Measurements from ENCODE around the gene PHETA1.

DNA sequence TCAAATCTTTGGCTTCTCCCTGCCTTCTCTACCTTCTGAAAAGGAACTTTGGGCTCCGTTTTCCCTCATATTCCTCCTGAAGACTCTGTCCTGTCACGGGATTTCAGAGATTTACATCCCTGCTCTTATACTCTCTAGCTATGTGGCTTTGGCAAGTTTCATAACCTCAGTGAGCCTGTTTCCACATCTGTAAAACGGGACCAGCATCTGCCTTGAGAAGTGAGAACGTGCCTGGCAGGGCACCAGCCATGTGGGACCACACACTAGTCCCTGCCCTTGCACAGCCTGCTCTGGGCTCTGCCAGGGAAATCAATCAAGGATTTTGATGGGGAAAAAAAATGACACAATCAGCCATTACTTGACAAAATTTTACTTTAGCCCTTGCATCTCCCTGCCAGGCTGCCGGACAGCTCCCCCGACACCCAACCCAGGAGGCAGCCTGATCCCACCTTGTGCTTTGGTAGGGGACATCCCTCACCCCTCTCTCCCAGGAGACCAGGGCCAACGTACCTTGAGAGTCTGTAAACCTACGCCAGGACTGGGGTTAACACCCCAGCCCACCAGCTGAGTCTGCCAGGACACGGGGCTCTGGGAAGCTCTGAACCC, 8.5 kb downstream of the PHETA1 start:
- TF ChIP-seq, protein P1, sequence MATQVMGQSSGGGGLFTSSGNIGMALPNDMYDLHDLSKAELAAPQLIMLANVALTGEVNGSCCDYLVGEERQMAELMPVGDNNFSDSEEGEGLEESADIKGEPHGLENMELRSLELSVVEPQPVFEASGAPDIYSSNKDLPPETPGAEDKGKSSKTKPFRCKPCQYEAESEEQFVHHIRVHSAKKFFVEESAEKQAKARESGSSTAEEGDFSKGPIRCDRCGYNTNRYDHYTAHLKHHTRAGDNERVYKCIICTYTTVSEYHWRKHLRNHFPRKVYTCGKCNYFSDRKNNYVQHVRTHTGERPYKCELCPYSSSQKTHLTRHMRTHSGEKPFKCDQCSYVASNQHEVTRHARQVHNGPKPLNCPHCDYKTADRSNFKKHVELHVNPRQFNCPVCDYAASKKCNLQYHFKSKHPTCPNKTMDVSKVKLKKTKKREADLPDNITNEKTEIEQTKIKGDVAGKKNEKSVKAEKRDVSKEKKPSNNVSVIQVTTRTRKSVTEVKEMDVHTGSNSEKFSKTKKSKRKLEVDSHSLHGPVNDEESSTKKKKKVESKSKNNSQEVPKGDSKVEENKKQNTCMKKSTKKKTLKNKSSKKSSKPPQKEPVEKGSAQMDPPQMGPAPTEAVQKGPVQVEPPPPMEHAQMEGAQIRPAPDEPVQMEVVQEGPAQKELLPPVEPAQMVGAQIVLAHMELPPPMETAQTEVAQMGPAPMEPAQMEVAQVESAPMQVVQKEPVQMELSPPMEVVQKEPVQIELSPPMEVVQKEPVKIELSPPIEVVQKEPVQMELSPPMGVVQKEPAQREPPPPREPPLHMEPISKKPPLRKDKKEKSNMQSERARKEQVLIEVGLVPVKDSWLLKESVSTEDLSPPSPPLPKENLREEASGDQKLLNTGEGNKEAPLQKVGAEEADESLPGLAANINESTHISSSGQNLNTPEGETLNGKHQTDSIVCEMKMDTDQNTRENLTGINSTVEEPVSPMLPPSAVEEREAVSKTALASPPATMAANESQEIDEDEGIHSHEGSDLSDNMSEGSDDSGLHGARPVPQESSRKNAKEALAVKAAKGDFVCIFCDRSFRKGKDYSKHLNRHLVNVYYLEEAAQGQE (IDR thresholded peaks at IDR 0.05; ENCODE audit: unreplicated experiment): no peak
- TF ChIP-seq EZH2 (IDR thresholded peaks at IDR 0.05; ENCODE audit: low read depth, unreplicated experiment) (no peak), POLR2AphosphoS5 (IDR thresholded peaks at IDR 0.05; ENCODE audit: low read depth) (no peak), CREB1 (CRISPR knock-in tag; IDR thresholded peaks at IDR 0.05; ENCODE audit: low read depth) (no peak), EZH2phosphoT487 (IDR thresholded peaks at IDR 0.05; ENCODE audit: unreplicated experiment) (no peak), ZNF331 (CRISPR knock-in tag; IDR thresholded peaks at IDR 0.05; ENCODE audit: low read depth) (no peak), STAT1 (IDR thresholded peaks at IDR 0.05; ENCODE audit: unreplicated experiment) (no peak), JUNB (IDR thresholded peaks at IDR 0.05; ENCODE audit: unreplicated experiment) (no peak), ZNF114 (CRISPR knock-in tag; IDR thresholded peaks at IDR 0.05) (no peak)
- TF ChIP-seq, protein P2, sequence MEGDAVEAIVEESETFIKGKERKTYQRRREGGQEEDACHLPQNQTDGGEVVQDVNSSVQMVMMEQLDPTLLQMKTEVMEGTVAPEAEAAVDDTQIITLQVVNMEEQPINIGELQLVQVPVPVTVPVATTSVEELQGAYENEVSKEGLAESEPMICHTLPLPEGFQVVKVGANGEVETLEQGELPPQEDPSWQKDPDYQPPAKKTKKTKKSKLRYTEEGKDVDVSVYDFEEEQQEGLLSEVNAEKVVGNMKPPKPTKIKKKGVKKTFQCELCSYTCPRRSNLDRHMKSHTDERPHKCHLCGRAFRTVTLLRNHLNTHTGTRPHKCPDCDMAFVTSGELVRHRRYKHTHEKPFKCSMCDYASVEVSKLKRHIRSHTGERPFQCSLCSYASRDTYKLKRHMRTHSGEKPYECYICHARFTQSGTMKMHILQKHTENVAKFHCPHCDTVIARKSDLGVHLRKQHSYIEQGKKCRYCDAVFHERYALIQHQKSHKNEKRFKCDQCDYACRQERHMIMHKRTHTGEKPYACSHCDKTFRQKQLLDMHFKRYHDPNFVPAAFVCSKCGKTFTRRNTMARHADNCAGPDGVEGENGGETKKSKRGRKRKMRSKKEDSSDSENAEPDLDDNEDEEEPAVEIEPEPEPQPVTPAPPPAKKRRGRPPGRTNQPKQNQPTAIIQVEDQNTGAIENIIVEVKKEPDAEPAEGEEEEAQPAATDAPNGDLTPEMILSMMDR (conservative IDR thresholded peaks at IDR 0.05; ENCODE audit: low read depth in 2 of 2): no peak
- TF ChIP-seq, protein P3, sequence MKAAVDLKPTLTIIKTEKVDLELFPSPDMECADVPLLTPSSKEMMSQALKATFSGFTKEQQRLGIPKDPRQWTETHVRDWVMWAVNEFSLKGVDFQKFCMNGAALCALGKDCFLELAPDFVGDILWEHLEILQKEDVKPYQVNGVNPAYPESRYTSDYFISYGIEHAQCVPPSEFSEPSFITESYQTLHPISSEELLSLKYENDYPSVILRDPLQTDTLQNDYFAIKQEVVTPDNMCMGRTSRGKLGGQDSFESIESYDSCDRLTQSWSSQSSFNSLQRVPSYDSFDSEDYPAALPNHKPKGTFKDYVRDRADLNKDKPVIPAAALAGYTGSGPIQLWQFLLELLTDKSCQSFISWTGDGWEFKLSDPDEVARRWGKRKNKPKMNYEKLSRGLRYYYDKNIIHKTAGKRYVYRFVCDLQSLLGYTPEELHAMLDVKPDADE (IDR thresholded peaks at IDR 0.05): no peak
- TF ChIP-seq, protein P4, sequence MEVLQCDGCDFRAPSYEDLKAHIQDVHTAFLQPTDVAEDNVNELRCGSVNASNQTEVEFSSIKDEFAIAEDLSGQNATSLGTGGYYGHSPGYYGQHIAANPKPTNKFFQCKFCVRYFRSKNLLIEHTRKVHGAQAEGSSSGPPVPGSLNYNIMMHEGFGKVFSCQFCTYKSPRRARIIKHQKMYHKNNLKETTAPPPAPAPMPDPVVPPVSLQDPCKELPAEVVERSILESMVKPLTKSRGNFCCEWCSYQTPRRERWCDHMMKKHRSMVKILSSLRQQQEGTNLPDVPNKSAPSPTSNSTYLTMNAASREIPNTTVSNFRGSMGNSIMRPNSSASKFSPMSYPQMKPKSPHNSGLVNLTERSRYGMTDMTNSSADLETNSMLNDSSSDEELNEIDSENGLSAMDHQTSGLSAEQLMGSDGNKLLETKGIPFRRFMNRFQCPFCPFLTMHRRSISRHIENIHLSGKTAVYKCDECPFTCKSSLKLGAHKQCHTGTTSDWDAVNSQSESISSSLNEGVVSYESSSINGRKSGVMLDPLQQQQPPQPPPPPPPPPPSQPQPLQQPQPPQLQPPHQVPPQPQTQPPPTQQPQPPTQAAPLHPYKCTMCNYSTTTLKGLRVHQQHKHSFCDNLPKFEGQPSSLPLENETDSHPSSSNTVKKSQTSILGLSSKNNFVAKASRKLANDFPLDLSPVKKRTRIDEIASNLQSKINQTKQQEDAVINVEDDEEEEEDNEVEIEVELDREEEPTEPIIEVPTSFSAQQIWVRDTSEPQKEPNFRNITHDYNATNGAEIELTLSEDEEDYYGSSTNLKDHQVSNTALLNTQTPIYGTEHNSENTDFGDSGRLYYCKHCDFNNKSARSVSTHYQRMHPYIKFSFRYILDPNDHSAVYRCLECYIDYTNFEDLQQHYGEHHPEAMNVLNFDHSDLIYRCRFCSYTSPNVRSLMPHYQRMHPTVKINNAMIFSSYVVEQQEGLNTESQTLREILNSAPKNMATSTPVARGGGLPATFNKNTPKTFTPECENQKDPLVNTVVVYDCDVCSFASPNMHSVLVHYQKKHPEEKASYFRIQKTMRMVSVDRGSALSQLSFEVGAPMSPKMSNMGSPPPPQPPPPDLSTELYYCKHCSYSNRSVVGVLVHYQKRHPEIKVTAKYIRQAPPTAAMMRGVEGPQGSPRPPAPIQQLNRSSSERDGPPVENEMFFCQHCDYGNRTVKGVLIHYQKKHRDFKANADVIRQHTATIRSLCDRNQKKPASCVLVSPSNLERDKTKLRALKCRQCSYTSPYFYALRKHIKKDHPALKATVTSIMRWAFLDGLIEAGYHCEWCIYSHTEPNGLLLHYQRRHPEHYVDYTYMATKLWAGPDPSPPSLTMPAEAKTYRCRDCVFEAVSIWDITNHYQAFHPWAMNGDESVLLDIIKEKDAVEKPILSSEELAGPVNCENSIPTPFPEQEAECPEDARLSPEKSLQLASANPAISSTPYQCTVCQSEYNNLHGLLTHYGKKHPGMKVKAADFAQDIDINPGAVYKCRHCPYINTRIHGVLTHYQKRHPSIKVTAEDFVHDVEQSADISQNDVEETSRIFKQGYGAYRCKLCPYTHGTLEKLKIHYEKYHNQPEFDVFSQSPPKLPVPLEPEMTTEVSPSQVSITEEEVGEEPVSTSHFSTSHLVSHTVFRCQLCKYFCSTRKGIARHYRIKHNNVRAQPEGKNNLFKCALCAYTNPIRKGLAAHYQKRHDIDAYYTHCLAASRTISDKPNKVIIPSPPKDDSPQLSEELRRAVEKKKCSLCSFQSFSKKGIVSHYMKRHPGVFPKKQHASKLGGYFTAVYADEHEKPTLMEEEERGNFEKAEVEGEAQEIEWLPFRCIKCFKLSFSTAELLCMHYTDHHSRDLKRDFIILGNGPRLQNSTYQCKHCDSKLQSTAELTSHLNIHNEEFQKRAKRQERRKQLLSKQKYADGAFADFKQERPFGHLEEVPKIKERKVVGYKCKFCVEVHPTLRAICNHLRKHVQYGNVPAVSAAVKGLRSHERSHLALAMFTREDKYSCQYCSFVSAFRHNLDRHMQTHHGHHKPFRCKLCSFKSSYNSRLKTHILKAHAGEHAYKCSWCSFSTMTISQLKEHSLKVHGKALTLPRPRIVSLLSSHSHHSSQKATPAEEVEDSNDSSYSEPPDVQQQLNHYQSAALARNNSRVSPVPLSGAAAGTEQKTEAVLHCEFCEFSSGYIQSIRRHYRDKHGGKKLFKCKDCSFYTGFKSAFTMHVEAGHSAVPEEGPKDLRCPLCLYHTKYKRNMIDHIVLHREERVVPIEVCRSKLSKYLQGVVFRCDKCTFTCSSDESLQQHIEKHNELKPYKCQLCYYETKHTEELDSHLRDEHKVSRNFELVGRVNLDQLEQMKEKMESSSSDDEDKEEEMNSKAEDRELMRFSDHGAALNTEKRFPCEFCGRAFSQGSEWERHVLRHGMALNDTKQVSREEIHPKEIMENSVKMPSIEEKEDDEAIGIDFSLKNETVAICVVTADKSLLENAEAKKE (CRISPR knock-in tag; IDR thresholded peaks at IDR 0.05): no peak

Data from GM23338 (cell line).